ENCODE measurements around the gene PLXNA2. TPM values are rescaled to one million over a fixed set of nuclear protein-coding genes. Genes with fewer than 3 reads are reported as not detected.

PLXNA2 gene
- polyA plus RNA-seq, 1 donor from 2014 or later: 0.15 TPM

DNA sequence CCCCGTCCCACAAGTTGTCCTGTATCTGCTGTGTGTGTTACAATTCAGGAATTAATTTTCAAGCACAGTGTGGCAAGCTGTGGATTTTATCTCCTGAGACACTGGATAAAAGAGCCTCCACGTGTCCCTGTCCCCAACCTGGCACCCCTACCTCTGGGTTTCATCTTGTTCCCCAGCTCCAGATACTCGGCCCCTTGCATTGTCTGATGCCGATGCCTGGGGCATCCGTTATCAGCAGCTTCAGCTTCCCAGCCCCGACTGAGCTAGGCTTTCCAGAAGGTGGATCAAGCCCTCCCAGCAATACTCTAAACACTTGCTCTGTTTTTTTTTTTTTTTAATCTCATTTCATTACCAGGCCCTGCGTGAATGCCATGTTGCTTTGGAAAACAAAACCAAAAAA lies 159.4 kb downstream of the PLXNA2 start:
- Mint-ChIP-seq H3K36me3 (no peaks in the 10 kb centered on the region), H3K27ac (no peak overlapping the region), H3K4me3 (no peak overlapping the region), H3K27me3 (no peaks in the 10 kb centered on the region), H3K4me1 (peaks cover 7 to 13% (median 12%) of the 10 kb centered on the region in 3 donors), H3K9me3 (no peaks in the 10 kb centered on the region)

DNA sequence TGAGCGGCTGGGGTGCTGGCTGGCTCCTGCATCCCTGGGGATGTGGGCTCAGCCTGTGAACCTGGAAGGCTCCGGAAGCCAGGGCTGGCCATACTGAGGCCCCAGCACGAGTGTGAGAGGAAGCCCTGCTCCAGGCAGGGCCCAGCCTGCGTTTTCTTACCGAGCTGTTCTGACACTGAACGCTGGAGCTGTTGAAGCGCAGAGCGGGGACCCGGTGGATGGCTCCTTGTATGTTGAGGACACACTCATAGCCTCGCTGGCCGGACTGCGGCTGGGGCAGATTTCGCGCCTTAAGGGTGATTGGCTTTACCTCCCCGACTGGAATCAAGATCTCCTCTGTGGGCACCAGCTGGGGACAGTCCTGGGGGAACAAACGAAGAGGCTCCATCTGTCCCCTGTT lies 160.0 kb downstream of the PLXNA2 start:
- Mint-ChIP-seq H3K9me3 (no peaks in the 10 kb centered on the region), H3K27ac (no peak overlapping the region), H3K4me1 (peaks cover 7 to 13% (median 12%) of the 10 kb centered on the region in 3 donors), H3K36me3 (no peaks in the 10 kb centered on the region), H3K27me3 (no peaks in the 10 kb centered on the region), H3K4me3 (no peak overlapping the region)

DNA sequence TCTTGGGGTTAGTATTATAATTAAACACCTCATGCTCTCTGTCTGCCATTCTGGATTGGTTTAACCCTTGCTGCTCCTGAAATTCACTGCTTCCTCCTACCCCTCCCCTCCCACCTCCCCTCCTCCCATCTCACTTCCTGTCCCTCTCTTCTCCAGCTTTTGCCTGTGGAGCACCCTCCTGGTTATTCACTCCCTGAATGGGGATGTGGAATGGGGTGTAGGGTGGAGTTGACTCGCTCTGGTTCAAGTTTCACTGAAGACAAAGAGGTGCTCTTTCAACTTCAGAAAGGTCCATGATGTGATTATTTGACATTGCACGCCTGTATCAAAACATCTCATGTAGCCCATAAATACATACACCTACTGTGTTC lies 160.5 kb downstream of the PLXNA2 start:
- no peaks in the 10 kb centered on the region for H3K36me3 Mint-ChIP-seq
- H3K27ac Mint-ChIP-seq: no peak overlapping the region
- H3K27me3 Mint-ChIP-seq: peaks cover 2% of the 10 kb centered on the region
- peaks cover 7 to 13% (median 12%) of the 10 kb centered on the region in 3 donors for H3K4me1 Mint-ChIP-seq
- no peaks in the 10 kb centered on the region for H3K9me3 Mint-ChIP-seq
- H3K4me3 Mint-ChIP-seq: no peak overlapping the region

DNA sequence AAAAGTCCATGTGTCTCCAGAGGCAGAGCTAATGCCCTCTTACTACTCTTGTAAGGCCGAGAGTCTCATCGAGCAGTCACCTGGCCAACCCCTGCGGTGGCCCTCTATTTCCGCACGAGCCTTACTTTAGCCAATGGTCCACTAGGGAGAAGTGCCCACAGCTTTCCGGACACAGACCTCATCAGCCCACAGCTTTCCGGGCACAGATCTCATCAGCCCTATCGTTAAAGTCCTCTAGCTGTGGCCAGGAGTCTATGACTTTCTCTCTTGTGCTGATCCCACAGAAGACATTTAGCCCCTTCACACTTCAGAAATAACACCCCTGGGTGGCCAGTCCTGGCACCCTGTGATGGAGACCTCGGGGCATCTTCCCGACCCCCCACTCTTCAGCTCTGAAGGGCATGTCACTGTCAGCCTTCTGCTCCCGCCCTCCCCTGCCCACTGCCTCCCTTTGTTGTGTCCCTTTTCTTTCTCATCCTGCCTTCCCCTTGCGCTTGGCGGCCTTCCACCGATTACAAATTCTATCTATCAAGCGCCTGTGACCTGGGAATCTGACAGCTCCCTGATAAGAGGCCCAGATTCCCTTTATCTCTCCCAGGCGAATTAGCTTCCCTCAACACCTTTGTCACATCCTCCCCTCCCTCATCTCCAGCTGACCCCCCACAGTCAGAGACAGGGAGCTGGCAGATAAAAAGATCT lies 161.0 kb downstream of the PLXNA2 start:
- H3K27ac Mint-ChIP-seq: no peak overlapping the region
- no peaks in the 10 kb centered on the region for H3K9me3 Mint-ChIP-seq
- H3K36me3 Mint-ChIP-seq: no peaks in the 10 kb centered on the region
- no peak overlapping the region for H3K4me3 Mint-ChIP-seq
- H3K27me3 Mint-ChIP-seq: peaks cover 2% of the 10 kb centered on the region
- H3K4me1 Mint-ChIP-seq: peaks cover 7 to 13% (median 12%) of the 10 kb centered on the region in 3 donors

DNA sequence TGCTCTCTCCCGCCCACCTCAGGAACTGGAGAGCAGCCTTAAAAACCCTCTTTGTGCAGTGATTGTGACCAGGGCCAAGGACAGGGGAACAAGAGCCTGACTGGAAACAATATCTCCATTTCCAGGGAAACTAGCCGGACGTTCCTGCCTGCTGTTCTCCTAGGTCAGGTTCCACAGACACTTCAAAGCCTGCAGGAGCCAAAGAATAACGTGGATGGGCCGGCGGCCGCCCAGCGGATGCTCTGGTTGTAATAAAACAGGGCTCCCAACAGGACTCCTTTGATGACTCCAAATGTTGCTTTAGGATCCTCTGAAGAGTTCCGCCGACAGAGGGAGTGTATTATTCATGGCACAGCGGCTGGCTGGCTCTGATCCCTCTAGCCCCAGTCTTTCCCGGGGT lies 162.2 kb downstream of the PLXNA2 start:
- peaks cover 7 to 12% (median 11%) of the 10 kb centered on the region in 3 donors for H3K4me1 Mint-ChIP-seq
- no peaks in the 10 kb centered on the region for H3K9me3 Mint-ChIP-seq
- H3K36me3 Mint-ChIP-seq: no peaks in the 10 kb centered on the region
- H3K27me3 Mint-ChIP-seq: peaks cover 2% of the 10 kb centered on the region
- H3K4me3 Mint-ChIP-seq: no peak overlapping the region
- no peak overlapping the region for H3K27ac Mint-ChIP-seq

DNA sequence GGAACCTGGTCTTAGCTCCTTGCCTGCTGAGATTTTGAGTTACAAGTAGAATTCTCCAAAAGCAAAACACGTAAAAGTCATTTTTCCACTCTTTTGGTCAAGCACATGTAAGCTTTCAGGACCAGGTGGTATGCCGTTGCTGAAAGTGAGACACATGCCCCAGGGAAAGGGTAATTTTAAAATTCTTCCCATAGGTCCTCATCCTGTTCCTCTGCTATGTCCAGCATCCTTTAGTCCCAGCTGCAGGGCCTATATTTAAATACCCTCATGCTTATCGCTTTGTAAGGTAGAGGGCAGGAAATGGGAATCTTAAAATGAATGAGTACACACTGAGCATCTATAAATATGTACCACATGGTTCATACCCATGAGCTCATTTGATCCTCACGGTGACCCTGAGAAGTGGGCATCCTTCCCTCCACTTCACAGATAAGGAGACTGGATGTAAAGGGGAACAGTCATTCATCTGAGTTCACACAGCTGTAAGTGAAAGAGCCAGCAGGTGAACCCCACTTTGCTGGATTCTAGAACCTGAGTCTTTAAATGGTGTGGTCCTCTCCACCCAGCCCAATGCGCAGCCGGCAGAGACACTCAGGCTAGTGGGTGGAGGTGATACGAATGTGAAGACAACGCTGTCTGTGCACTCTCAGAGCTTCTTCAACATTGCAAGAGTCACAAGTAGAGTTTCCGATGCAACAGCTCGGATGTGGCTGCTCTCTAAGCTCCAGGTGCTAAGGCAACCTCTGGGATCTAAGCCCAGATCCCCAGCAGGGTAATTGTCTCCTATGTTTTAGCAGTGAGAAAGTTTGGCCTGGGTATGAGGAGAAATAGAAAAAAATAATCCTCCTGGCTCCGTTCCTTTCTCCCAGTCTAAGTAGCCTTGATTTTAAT lies 163.5 kb downstream of the PLXNA2 start:
- H3K9me3 Mint-ChIP-seq: no peaks in the 10 kb centered on the region

DNA sequence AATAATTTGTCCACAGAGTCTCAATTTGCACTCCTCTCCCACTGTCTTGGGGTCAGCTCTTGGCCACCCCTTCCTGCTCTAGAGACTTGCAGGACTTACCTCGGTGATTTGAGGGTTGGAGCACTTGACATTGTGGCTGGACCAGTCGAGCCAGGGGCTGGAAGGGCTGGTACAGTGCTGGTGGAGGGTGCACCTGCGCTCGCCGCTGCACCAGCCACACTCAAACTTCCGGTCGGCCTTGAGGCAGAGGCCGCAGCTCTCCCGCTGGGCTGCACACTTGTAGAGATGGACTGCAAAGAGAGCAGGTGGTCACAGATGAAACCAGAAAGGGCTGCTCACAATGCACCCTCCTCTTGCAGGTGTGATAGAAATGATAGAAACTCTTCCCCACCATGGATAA lies 165.0 kb downstream of the PLXNA2 start:
- H3K36me3 Mint-ChIP-seq: no peaks in the 10 kb centered on the region
- H3K4me1 Mint-ChIP-seq: no peaks in the 10 kb centered on the region
- no peak overlapping the region for H3K27ac Mint-ChIP-seq
- H3K9me3 Mint-ChIP-seq: no peaks in the 10 kb centered on the region
- H3K4me3 Mint-ChIP-seq: no peak overlapping the region
- peaks cover 2% of the 10 kb centered on the region for H3K27me3 Mint-ChIP-seq

More for the DNA sequence above, 163.5 kb downstream of the PLXNA2 start:
- Mint-ChIP-seq H3K4me1 (peaks cover 0 to under 1% (median under 1%) of the 10 kb centered on the region in 3 donors), H3K36me3 (no peaks in the 10 kb centered on the region), H3K4me3 (no peak overlapping the region), H3K27me3 (peaks cover 2% of the 10 kb centered on the region), H3K27ac (no peak overlapping the region)

DNA sequence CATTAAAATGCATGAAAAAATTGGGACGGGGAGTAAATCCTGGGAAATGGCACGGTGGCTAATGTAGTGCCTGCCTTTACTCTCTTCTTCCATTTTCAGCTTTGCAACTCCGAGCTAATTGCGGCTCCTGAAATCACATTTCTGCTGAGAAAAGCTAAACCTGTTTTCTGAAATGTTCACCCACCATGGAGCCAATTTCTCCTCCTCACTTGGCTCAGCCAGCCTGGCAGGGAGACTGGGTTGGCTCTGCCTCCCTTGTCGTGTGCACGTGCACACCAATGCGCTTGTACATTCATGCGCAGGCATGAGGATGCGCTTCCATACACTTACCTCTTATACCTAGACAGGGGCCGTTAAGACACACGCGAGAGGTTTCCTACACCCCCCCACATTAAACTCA lies 165.4 kb downstream of the PLXNA2 start:
- Mint-ChIP-seq H3K27me3 (peaks cover 2% of the 10 kb centered on the region), H3K27ac (no peak overlapping the region), H3K36me3 (peaks cover 2% of the 10 kb centered on the region), H3K4me1 (no peaks in the 10 kb centered on the region), H3K4me3 (no peak overlapping the region), H3K9me3 (no peaks in the 10 kb centered on the region)

DNA sequence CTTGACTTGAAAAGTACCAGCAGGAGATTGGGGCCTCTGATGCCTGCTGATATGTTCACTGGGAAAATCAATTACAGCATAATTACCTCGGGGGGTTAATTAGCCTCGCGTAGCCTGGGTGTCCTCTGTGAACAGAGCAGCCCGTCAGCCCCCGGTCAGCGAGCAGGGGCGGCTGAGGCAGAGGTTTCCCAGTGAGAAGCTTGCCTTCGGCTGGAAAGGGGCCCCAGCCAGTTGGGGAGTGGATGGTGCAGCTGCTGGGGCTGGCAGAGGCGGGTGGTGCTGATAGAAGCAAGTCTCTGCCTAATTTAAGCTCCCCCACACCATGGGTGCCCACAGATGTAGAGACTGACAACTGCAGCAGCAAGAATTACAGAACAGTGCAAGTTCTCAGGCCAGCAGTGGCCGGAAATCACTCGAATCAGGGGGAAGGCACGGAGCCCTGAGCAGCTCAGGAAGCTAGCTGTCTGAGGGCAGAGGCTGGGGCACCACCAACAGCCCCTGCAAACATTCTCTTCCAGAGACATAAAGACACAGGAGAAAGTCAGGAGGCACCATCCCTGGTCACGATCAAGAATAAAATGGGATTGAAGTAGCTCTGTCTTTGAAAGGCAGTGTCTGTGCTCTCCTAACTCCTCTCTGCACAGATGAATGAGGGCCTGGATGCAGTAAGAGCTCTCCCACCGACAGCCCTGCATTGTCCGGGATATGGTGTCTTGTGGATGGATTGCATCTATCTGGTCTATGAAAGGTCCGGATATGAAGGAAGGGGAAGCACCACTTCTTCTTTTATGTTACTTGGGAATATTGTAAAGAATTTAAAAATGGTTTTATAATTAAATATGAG lies 166.7 kb downstream of the PLXNA2 start:
- no peak overlapping the region for H3K27ac Mint-ChIP-seq
- peaks cover 2% of the 10 kb centered on the region for H3K36me3 Mint-ChIP-seq
- no peaks in the 10 kb centered on the region for H3K9me3 Mint-ChIP-seq
- H3K4me3 Mint-ChIP-seq: no peak overlapping the region
- peaks cover 2% of the 10 kb centered on the region for H3K27me3 Mint-ChIP-seq
- no peaks in the 10 kb centered on the region for H3K4me1 Mint-ChIP-seq

DNA sequence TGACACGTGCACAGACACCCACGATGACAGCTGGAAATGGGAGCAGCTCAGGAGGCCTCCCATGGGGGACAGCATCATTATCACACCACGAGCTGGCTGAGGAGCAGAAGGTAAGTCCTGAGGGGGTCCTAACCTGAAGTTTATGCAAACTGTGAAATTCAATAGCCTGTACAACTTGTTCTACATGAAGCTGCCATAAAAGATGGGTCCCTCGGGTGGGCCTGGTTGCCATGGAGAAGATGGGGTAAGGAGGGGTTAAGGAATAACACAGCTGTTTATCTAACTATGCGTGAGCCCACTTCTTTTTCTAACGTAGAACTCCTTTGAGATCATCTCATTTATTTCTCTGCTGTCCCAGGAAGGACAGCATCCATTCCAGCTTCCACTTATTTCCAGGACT lies 169.8 kb downstream of the PLXNA2 start:
- Mint-ChIP-seq H3K27ac (no peak overlapping the region), H3K9me3 (no peaks in the 10 kb centered on the region), H3K4me1 (no peaks in the 10 kb centered on the region), H3K4me3 (no peak overlapping the region), H3K36me3 (peaks cover 2% of the 10 kb centered on the region), H3K27me3 (peaks cover 2% of the 10 kb centered on the region)

DNA sequence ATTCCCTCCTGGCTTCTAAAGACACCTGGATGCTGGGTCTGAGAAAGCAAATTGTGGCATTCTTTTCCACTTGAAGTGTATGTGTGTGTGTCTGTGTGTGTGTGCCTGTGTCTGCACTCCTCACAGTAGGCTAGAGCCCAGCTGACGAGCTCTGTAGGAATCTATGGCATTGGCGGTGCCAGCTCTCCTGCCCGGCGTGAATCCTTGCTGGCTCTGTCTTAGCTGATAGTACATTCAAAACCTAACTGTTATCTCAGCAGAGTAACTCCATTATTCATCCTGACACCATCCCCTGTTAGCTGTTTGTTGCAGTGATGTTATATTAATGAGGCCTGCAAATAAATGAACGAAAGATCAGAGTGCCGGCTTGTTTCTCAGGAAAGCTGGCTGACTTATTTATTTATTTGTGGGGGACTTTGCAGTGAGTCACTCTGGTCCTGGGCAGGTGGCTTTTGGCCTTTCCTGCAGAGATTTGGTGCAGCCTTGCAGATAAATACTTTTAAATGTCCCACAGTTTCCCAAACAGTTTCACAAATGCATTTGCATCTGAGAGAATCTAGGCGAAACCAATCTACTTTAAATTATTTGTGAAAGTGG lies 172.7 kb downstream of the PLXNA2 start:
- H3K9me3 Mint-ChIP-seq: no peaks in the 10 kb centered on the region
- no peaks in the 10 kb centered on the region for H3K27me3 Mint-ChIP-seq
- H3K36me3 Mint-ChIP-seq: peaks cover 2% of the 10 kb centered on the region
- peak overlapping the region in 1 of 4 donors; percentile 28 for H3K4me3 Mint-ChIP-seq
- H3K4me1 Mint-ChIP-seq: no peaks in the 10 kb centered on the region
- no peak overlapping the region for H3K27ac Mint-ChIP-seq

DNA sequence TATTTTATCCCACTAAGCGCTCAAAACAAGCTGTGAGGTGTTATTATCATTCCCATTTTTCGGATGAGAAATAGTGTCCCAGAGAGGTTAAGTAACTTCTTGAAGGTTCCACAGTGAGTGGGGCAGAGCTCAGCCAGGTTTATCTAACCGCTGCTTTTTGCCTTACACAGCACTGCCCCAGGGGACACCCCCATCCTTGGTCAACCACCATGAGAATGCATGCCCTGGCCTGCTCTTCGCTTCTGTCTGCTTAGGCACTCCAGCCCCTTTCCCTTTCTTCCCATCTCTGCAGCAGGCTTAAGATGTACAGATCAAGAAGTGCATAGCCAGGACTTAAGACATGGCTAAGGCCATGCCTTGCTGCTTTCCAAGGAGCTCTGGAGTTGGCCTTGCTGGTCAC lies 174.3 kb downstream of the PLXNA2 start:
- Mint-ChIP-seq H3K27ac (no peak overlapping the region), H3K4me1 (no peaks in the 10 kb centered on the region), H3K9me3 (no peaks in the 10 kb centered on the region), H3K27me3 (no peaks in the 10 kb centered on the region), H3K4me3 (peak overlapping the region in 1 of 4 donors; percentile 41), H3K36me3 (peaks cover 2% of the 10 kb centered on the region)

DNA sequence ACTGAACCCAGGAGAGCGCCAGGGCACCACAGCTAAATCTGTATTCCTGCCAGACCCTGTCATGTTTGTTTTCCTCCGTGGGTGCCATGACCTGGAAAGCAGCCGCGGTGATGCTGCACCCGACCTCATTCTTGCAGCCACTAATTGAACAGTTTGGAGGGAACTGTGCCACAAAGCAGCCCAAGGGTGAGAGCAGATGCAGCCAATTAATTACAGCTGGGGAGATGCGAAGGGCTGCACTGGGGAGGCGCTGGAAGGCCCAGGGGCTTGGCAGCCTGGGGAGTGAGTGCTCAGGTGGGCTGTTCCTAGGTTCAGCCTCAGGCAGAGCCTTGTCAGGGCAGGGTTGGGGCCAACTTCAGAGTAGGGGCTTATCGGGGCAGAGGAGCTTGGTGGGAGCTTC lies 174.9 kb downstream of the PLXNA2 start:
- H3K9me3 Mint-ChIP-seq: no peaks in the 10 kb centered on the region
- H3K4me1 Mint-ChIP-seq: no peaks in the 10 kb centered on the region
- no peaks in the 10 kb centered on the region for H3K27me3 Mint-ChIP-seq
- no peak overlapping the region for H3K4me3 Mint-ChIP-seq
- peaks cover 3% of the 10 kb centered on the region for H3K36me3 Mint-ChIP-seq
- H3K27ac Mint-ChIP-seq: no peak overlapping the region

DNA sequence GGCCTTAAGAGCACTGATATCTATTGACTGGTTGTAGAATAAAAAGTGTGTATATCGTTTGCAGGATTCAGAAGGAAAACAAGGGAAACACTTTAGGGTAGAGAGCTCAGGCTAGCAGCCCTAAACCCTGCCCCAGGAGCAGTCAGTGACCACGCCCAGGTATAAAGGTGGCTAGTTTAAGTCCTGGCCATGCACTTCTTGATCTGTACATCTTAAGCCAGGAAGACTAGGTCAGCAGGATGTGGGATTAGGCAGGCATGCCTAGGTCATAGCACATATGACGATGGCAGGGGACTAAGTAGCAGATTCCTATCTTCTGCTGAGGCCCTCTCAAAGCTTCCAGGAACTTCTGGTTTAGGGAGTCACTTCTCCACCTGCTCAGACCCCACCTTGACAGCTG lies 175.3 kb downstream of the PLXNA2 start:
- Mint-ChIP-seq H3K4me3 (no peak overlapping the region), H3K36me3 (peaks cover 1% of the 10 kb centered on the region), H3K9me3 (no peaks in the 10 kb centered on the region), H3K27ac (no peak overlapping the region), H3K27me3 (no peaks in the 10 kb centered on the region), H3K4me1 (no peaks in the 10 kb centered on the region)

DNA sequence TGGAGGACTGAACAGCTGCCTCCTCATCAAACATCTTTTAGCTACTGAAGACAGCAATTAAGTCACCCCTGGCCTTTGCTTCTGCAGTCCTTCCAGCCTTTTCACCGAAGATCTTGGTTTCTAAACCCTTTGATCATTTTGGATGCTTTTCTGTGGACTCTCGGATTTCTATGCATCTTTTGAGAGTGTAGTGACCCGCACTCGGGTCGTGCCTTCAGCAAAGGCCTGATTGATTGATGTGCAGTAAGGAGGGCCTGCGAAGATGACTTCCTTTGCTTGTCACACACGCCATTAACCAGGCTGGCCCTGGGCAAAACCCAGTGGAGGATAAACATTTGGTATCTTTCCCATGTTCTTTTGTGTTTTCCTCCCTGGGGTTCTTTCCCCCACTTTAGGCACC lies 175.8 kb downstream of the PLXNA2 start:
- H3K27me3 Mint-ChIP-seq: no peaks in the 10 kb centered on the region
- peaks cover 1% of the 10 kb centered on the region for H3K36me3 Mint-ChIP-seq
- H3K9me3 Mint-ChIP-seq: no peaks in the 10 kb centered on the region
- H3K27ac Mint-ChIP-seq: no peak overlapping the region
- H3K4me1 Mint-ChIP-seq: no peaks in the 10 kb centered on the region
- no peak overlapping the region for H3K4me3 Mint-ChIP-seq

All from IgD-negative memory B cell (primary cell).